GM18499 (cell line): ENCODE data around the gene ASCC3.
"Not testable (repeated sequence)": the region's sequence is repeated elsewhere in the genome, so short reads cannot be mapped to it uniquely, and the experiment has no call there.

Experiments used
- ATAC-seq: cut with Tn5 transposase; IDR thresholded peaks from one replicate; pipeline ENCODE4 v1.9.1; 2021; ENCODE audit warnings: moderate number of reproducible peaks; ENCODE audit not compliant: insufficient read depth, unreplicated experiment

The ASCC3 gene

GRCh38 chr6:100740439-100740838 lies 140.7 kb downstream of the ASCC3 start:
- ATAC-seq: no peak

GRCh38 chr6:100737720-100738119 lies 143.4 kb downstream of the ASCC3 start:
- not testable (repeated sequence) for ATAC-seq

- ATAC-seq: no peak
Observed at GRCh38 chr6:100731411-100731810, 149.7 kb downstream of the ASCC3 start.

- no peak for ATAC-seq
Observed at GRCh38 chr6:100730001-100730980, 150.8 kb downstream of the ASCC3 start.

- ATAC-seq: no peak
Observed at GRCh38 chr6:100726666-100727065, 154.5 kb downstream of the ASCC3 start.

GRCh38 chr6:100724696-100725095 lies 156.4 kb downstream of the ASCC3 start:
- ATAC-seq: no peak

GRCh38 chr6:100724222-100724621 lies 156.9 kb downstream of the ASCC3 start:
- ATAC-seq: no peak

GRCh38 chr6:100721256-100721655 lies 159.9 kb downstream of the ASCC3 start:
- no peak for ATAC-seq

GRCh38 chr6:100719883-100720682 lies 161.0 kb downstream of the ASCC3 start:
- no peak for ATAC-seq

- no peak for ATAC-seq
Observed at GRCh38 chr6:100712997-100713396, 168.1 kb downstream of the ASCC3 start.

- ATAC-seq: no peak
Observed at GRCh38 chr6:100706491-100706890, 174.6 kb downstream of the ASCC3 start.

- no peak for ATAC-seq
Observed at GRCh38 chr6:100704961-100705360, 176.2 kb downstream of the ASCC3 start.

GRCh38 chr6:100701728-100702127 lies 179.4 kb downstream of the ASCC3 start:
- ATAC-seq: no peak

GRCh38 chr6:100700009-100700408 lies 181.1 kb downstream of the ASCC3 start:
- ATAC-seq: no peak

- no peak for ATAC-seq
Observed at GRCh38 chr6:100695445-100695844, 185.7 kb downstream of the ASCC3 start.

GRCh38 chr6:100693249-100693927 lies 187.7 kb downstream of the ASCC3 start:
- no peak for ATAC-seq

GRCh38 chr6:100691972-100692371 lies 189.2 kb downstream of the ASCC3 start:
- ATAC-seq: no peak

GRCh38 chr6:100686216-100686615 lies 194.9 kb downstream of the ASCC3 start:
- no peak for ATAC-seq

GRCh38 chr6:100685747-100686146 lies 195.4 kb downstream of the ASCC3 start:
- no peak for ATAC-seq

- ATAC-seq: no peak
Observed at GRCh38 chr6:100680163-100680562, 201.0 kb downstream of the ASCC3 start.

GRCh38 chr6:100678027-100678426 lies 203.1 kb downstream of the ASCC3 start:
- ATAC-seq: no peak
